Heart left ventricle (tissue), 16 donors: ENCODE measurements around the gene PKIB. TPM values are rescaled to one million over a fixed set of nuclear protein-coding genes. Genes with fewer than 3 reads are reported as not detected.

Experiments used
- ATAC-seq, 4 donors: fragments of 200-7000 bp; cut with Tn5 transposase; one replicate each; pipeline ENCODE4 v1.9.1; 2020 to 2022; ENCODE audit warnings: moderate library complexity in 4 of 4, mild to moderate bottlenecking in 3 of 4, moderate number of reproducible peaks in 1 of 4
- DNase-seq, 5 donors: peaks; one replicate each; pipeline ENCODE4 v3.0.0-alpha.2; 2020
- H3K27ac ChIP-seq, 12 donors: fragments of 200-600 bp; sonication (generic) in 4 of 12; one replicate each; pipeline versions ENCODE4 v1.5.0 to v1.8.0; 2016 to 2022; ENCODE audit warnings: mild to moderate bottlenecking in 2 of 12
- H3K27me3 ChIP-seq, 9 donors: fragments of 200-600 bp; sonication (generic) in 2 of 9; one replicate each; pipeline versions ENCODE4 v1.5.1 to v1.8.0; 2016 to 2022; ENCODE audit warnings: mild to moderate bottlenecking in 3 of 9
- H3K36me3 ChIP-seq, 9 donors: fragments of 200-600 bp; sonication (generic) in 2 of 9; one replicate each; pipeline versions ENCODE4 v1.5.0 to v1.8.0; 2018 to 2022; ENCODE audit warnings: mild to moderate bottlenecking in 2 of 9
- H3K4me1 ChIP-seq, 12 donors: fragments of 200-600 bp; sonication (generic) in 4 of 12; one replicate each; pipeline versions ENCODE4 v1.5.0 to v1.8.0; 2016 to 2022; ENCODE audit warnings: mild to moderate bottlenecking in 3 of 12
- H3K4me3 ChIP-seq, 12 donors: fragments of 200-600 bp; sonication (generic) in 4 of 12; one replicate each; pipeline versions ENCODE4 v1.5.0 to v1.8.0; 2017 to 2022; ENCODE audit warnings: mild to moderate bottlenecking in 9 of 12, moderate library complexity in 4 of 12
- H3K9me3 ChIP-seq, 12 donors: fragments of 200-600 bp; sonication (generic) in 4 of 12; one replicate each; pipeline versions ENCODE4 v1.5.0 to v1.8.0; 2016 to 2022; ENCODE audit warnings: mild to moderate bottlenecking in 1 of 12
- CTCF ChIP-seq, 12 donors: fragments of 200-600 bp; sonication (generic) in 4 of 12; IDR thresholded peaks; one replicate each; pipeline versions ENCODE4 v1.5.0 to v1.8.0; 2018 to 2022; ENCODE audit warnings: antibody characterized with exemption in 12 of 12, mild to moderate bottlenecking in 5 of 12
- POLR2A ChIP-seq, 2 donors: fragments of 450-650 bp; IDR thresholded peaks; one replicate each; pipeline ENCODE4 v1.6.1; 2017; ENCODE audit warnings: antibody characterized with exemption in 2 of 2, mild to moderate bottlenecking in 2 of 2, moderate library complexity in 2 of 2
- WGBS, 4 donors: extraction: QIAGEN DNeasy Blood & Tissue Kit in 2 of 4; methylation state at CpG; one replicate each; pipeline versions ENCODE4 v1.1.5 to v1.1.7; 2013 to 2018; 5-methylcytosine and 5-hydroxymethylcytosine counted together
- intact Hi-C, 10 donors: fragments of 100-400 bp; cut with DNase I; formaldehyde crosslinking; loops; one replicate each; pipeline versions ENCODE4 v1.11.1 to v1.14.2; 2022
- polyA plus RNA-seq, 2 donors: library from polyadenylated mRNA; stranded (reverse); fragments of 200-250 nt; gene quantifications; one replicate each; pipeline ENCODE4 v1.2.3, GENCODE V29; 2013
- total RNA-seq, 9 donors: library from RNA; depleted of rRNA in 2 of 9; stranded (reverse); fragments of >200 nt in 2 of 9; fragmentation: NEBNext Ultra II Directional in 3 of 9; extraction: Animal tissue kit (Norgen Biotek cat#: 25700) in 3 of 9; gene quantifications; one replicate each; pipeline versions ENCODE4 v1.1.0 to v1.2.4, GENCODE V29; 2016 to 2023
- donor health status: ischemic (EF 13 %, LVEDD 7.1; RV severe dilation, severe dysfunction).
- donor health status: healthy with polysubstance abuse.
- donor health status: DM: no; HTN: yes; CAD: no.
- donor health status: DM: no; HTN: no; CAD: no.
- donor health status: ischemic (EF 25% LVEDD 6.9; RV normal size, moderate dysfunction).
- donor health status: ischemic (EF 25% LVEDD 5.7; RV mildly dilated, moderate dysfunction).
- donor health status: healthy.
- donor health status: DM: yes; HTN: yes; CAD: no.
- donor health status: ischemic (EF 35%, LVEDD 5.7; RV mildly dilated, moderate dysfunction).
- donor health status: nonischemic (EF 11% LVEDD 7.7; RV severe dilation, severe dysfunction).
- donor health status: DM: yes; HTN: yes; CAD: no.
- donor health status: PGD.
- donor health status: ischemic (EF 29% LVEDD 5.4; RV normal size, mild dysfunction).
- donor health status: nonischemic (EF 23%, LVEDD 6.1; RV moderate dilation, normal function).

PKIB gene
- total and polyA plus RNA-seq, 11 donors: 0.27 to 0.96 (median 0.50) TPM; not detected in 4

GRCh38 chr6:122665929-122666328, 55.7 kb downstream of the PKIB start:
- no peaks in the 10 kb centered on the region for H3K36me3 ChIP-seq
- H3K27ac ChIP-seq: no peak overlapping the region
- TF ChIP-seq POLR2A (IDR thresholded peaks at IDR 0.05) (no peak), CTCF (IDR thresholded peaks at IDR 0.05) (no peak)
- no peak for DNase-seq
- no peaks in the 10 kb centered on the region for H3K9me3 ChIP-seq
- H3K4me3 ChIP-seq: no peak overlapping the region
- intact Hi-C loops: no loop called here
- WGBS, 4 donors: 68 to 80% (median 73%) methylated on average over 4 of the region's 4 CpGs
- no peaks in the 10 kb centered on the region for H3K27me3 ChIP-seq
- no peaks in the 10 kb centered on the region for H3K4me1 ChIP-seq
- no peak for ATAC-seq

GRCh38 chr6:122666418-122666817, 56.2 kb downstream of the PKIB start:
- Histone ChIP-seq H3K36me3 (no peaks in the 10 kb centered on the region), H3K9me3 (no peaks in the 10 kb centered on the region), H3K27me3 (no peaks in the 10 kb centered on the region), H3K4me3 (no peak overlapping the region), H3K4me1 (no peaks in the 10 kb centered on the region), H3K27ac (no peak overlapping the region)
- intact Hi-C loops: no loop called here
- DNase-seq (no peak), ATAC-seq (no peak)
- no peak for TF ChIP-seq POLR2A (IDR thresholded peaks at IDR 0.05)
- TF ChIP-seq CTCF (IDR thresholded peaks at IDR 0.05): no peak
- 83 to 91% (median 87%) methylated on average over 2 of the region's 2 CpGs for WGBS, 4 donors

DNA sequence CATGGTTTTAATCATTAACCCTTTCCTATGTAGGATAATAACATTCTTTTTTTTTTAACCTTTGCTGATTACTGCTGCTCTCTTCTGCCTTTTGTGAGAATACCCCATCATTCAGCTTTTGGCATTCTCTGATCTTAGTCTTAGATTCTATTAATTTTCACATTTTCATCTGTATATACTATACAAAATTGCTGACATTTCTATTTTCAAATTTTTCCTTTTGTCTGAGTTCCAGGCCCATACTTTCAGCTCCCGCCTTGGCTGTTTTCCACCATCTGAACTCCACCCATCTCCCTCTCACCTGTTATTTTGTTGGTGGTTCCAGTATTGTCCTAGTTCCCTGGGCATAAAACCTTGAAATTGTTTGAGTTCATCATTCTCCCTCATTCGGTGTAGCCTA, 59.2 kb downstream of the PKIB start:
- 44 to 90% (median 64%) methylated on average over 2 of the region's 2 CpGs for WGBS, 4 donors
- Histone ChIP-seq H3K27me3 (no peaks in the 10 kb centered on the region), H3K4me3 (no peak overlapping the region), H3K27ac (no peak overlapping the region), H3K9me3 (no peaks in the 10 kb centered on the region), H3K36me3 (no peaks in the 10 kb centered on the region), H3K4me1 (no peaks in the 10 kb centered on the region)
- no peak for ATAC-seq
- no peak for DNase-seq
- no peak for TF ChIP-seq POLR2A (IDR thresholded peaks at IDR 0.05)
- no peak for TF ChIP-seq CTCF (IDR thresholded peaks at IDR 0.05)
- intact Hi-C loops: no loop called here

GRCh38 chr6:122669868-122670267, 59.7 kb downstream of the PKIB start:
- DNase-seq (no peak), ATAC-seq (no peak)

More at GRCh38 chr6:122669868-122670267, 59.7 kb downstream of the PKIB start:
- Histone ChIP-seq H3K9me3 (no peaks in the 10 kb centered on the region), H3K27ac (no peak overlapping the region), H3K27me3 (no peaks in the 10 kb centered on the region), H3K4me3 (no peak overlapping the region), H3K36me3 (no peaks in the 10 kb centered on the region), H3K4me1 (no peaks in the 10 kb centered on the region)
- TF ChIP-seq CTCF (IDR thresholded peaks at IDR 0.05): no peak
- TF ChIP-seq POLR2A (IDR thresholded peaks at IDR 0.05): no peak
- intact Hi-C loops: no loop called here
- 82 to 91% (median 86%) methylated on average over 3 of the region's 3 CpGs for WGBS, 4 donors
